Tongue (tissue), 3 donors: Measurements from ENCODE around the gene ACBD3. TPM values are rescaled to one million over a fixed set of nuclear protein-coding genes. Genes with fewer than 3 reads are reported as not detected.
A peak's percentile ranks its signal among the peaks of the same experiment; 100 is the strongest.

Source experiments
- DNase-seq: peaks from one replicate; pipeline ENCODE4 v3.0.0-alpha.2; 2015
- small RNA-seq: library from RNA; depleted of rRNA; stranded (forward); fragments of <200 nt; gene quantifications from one replicate; pipeline ENCODE3, GENCODE V24; 2014; ENCODE audit warnings: low replicate concordance
- total RNA-seq: library from RNA; depleted of rRNA; stranded (reverse); fragments of >200 nt; gene quantifications from one replicate; pipeline ENCODE4 v1.2.3, GENCODE V29; 2014

ACBD3 gene
- total RNA-seq, 1 donor from 2014 or later = 69.0 TPM

DNA sequence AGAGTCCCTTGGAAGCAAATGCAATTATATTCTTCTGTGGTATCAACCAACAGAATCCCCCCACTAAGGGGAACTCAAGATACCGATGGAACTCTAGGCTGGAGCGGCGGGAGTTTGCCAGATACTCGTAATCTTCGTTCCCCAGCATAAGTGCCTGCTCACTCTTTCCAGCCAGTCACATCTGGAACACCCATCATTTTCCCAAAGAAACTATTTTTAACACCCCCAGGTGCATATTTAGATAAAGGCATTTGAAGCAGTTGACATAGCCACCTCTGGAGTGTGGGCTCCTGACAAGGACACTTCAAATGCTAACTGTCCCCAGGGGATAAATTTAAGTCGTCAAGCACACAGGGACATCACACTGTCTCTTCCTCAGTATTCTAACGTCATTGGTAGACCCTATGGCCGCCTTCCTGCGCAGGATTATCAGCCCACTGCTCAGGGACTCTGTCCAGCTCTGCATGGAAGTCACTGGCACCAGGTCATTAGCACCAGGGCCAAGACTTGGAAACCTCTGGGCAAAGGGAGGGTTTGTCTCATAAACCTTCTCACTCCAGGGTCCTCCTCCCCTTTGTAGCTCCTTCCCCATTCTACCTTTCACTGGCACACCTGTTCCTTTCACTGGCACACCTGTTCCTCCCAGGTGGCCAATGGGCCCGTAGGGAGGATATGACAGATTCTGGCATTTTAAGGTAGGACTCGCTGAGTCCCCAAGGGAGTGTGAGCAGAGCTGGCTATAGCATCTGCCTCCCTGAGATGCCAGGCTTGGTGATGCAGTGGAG lies 75.3 kb downstream of the ACBD3 start:
- DNase-seq = no peak

DNA sequence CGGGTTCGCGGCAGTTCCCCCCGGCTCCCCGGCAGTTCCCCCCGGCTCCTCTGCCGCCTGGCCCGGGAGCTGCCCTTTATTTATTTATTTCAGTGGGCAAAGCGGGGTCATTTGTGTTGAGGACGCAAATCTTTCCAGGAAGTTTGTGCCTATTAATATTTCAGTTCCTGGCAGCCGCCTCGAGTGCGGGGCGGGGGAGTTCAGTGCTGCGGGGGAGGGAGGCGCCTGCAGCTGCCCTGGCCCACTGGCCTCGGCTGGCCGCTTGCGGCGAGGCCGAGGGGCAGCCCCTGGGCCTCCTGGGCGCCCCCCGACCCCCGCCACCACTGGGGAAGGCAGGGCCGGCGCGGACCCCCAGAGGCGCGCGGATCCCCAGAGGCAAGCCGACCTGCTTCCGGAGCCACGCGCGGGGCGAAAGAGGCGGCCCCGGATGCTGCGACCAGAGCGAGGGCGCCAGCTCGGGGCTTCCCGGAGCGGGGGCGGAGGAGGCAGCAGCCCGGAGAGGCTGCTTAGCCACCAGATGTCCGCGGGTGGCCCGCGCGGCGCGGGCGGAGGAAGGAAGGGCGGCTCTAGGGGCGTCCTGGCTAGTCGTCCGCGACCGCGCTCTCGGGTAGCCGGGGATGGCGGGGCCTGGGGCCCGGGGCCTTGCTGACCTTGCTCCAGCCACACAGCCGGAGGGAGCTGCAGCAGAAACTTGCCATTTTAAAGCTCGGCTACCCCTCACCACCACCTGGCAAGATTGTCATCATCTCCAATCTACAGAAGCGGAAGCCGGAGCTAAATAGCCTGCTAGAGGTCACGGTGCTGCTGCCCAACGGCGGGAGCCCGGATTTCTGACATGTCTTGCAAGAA lies 76.1 kb downstream of the ACBD3 start:
- DNase-seq = peak; percentile 88

- DNase-seq = peak; percentile 96
These were observed 76.7 kb downstream of the ACBD3 start for GRCh38 chr1:226109829-226110248.

- no peak for DNase-seq
These were observed 77.4 kb downstream of the ACBD3 start for GRCh38 chr1:226108935-226109828.

- no peak for DNase-seq
These were observed 78.8 kb downstream of the ACBD3 start for GRCh38 chr1:226107471-226108460.

DNA sequence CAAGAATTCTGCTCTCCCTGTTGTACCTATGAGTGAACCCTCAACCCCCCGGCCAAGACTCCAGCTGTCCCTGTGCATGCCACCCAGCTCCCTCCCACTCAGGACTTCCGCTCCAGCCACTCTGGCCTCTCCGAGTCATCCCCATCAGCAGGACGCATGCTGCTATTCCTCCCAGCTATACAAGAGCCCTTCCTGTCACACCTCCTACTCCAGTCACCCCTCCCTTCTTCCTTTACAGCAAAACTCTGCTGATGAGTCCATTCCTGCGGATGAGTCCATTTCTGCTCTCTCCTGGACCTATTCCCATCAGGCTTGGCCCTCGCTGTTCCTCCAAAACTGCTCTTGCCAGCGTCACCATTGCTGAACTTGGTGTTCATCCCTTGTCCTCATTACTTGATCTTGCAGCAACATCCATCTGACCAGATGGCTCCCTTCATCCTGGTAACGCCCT lies 81.8 kb downstream of the ACBD3 start:
- DNase-seq = no peak

GRCh38 chr1:226100436-226101391 lies 85.8 kb downstream of the ACBD3 start:
- no peak for DNase-seq

- DNase-seq = no peak
These were observed 87.4 kb downstream of the ACBD3 start for GRCh38 chr1:226098870-226099835.

DNA sequence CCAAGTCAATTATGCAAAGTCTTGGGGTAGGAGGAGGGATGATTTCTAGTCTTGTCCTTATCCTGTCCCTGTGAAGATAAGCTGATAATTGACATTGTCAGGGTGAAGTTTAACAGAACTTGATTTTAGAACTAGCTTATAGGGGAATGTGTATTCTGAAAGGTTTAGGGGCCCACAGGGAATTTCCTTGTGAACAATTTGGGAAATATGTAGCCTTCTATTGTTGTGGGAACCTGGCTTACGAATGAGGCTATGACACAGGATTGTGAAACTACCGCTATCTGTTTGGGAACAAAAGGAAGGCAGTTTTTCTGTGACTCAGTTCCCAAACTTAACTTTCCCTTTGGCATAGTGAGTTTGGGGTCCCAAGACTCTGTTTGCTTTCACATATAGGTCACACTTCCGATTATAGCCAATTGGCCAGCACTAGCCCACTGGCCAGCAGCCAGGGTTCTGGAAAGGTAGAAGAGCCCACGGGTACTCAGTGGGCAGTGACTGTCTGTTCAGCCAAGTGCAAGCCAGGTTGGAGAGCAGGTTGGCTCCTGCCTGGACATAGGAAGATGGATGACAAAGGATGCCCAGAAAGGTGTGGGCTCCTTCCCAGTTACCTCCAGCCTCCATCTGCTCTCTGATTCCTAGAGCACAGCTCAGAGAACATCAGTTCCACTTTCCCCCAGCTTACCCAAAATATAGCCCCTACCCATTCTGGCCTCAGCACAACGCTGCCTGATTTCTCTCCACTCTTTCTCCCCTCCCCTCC lies 88.5 kb downstream of the ACBD3 start:
- no peak for DNase-seq

DNA sequence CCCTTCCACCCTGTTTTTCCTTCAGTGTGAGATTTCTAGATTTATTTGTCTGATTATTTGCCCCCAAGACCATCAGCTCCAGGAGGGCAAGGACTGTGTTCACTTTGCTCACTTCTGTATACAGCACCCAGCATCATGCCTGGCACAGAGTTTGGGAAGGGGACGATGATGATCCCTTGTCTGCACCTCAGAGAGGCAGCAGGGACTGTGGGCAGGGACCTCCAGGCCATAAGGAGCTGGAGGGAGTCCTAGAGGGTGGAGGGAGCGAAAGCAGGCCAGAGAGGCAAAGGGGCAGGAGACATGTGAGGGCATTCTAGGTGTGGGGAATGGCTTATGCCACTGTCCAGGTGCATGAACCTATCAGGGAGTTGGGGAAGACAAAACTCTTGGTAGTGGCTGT lies 91.3 kb downstream of the ACBD3 start:
- DNase-seq = no peak

Small RNA genes lying within 50 kb of the gene (small RNA-seq; reads per million reads assigned to genes)
- gene AL512343.1 = not detected

Other genes with a start within 250 kb of the ACBD3 start
- gene LEFTY2, start 245.5 kb downstream of the ACBD3 start, total RNA-seq = 2.6 TPM
- 39.7 TPM for gene SDE2, start 187.4 kb downstream of the ACBD3 start, total RNA-seq
- 482 TPM for gene H3-3A, start 124.0 kb downstream of the ACBD3 start, total RNA-seq
- not detected for gene MIXL1, start 36.9 kb upstream of the ACBD3 start, total RNA-seq
- gene LIN9, start 122.4 kb upstream of the ACBD3 start, total RNA-seq = 9.1 TPM
- gene PARP1, start 221.4 kb upstream of the ACBD3 start, total RNA-seq = 150 TPM